ENCODE data around the gene PVALEF. TPM values are rescaled to one million over a fixed set of nuclear protein-coding genes. Genes with fewer than 3 reads are reported as not detected.

PVALEF gene
- total and polyA plus RNA-seq, 2 of the 13 experiments (the other 11 are each of a cell fraction or from before 2014, with no cell fraction given) = 0.18 TPM

DNA sequence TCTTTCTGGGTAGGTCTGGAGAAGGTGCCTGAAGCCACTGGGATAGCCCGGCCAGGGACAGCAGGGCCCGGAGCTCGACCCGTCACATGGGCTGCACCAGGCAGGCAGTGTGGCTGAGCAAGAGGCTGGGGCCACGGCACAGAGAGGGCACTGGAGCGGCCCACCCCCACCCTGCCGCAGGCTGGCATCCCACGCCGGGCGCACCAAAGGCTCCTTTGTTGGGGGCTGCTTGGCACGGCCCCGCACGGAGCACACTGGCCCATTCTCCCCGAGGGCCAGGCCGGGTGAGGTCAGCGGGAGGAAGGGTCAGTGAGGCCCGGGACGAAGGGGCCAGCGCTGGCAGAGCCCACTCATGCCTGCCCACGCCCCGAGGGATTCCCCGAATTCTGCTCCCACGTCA lies 36.5 kb upstream of the PVALEF start:
- no peak overlapping the region for H3K4me3 ChIP-seq (replicated peaks in 1 of 3; ENCODE audit: insufficient read depth in 1 of 3, low read depth in 2 of 3, low read length in 3 of 3)
- CTCF ChIA-PET (ENCODE audit: low intra/inter-chr PET ratio, low total read pairs) = no interaction called here
- no TSS peak for BruUV-seq (replicated peaks)
- no peak overlapping the region for H3K27ac ChIP-seq (ENCODE audit: extremely low read length, insufficient read depth, low read length)
- WGBS (ENCODE audit: low lambda C conversion rate) = 95% methylated on average over 16 of the region's 23 CpGs
- DNase-seq (ENCODE audit: low spot score) = no peak
- H2AFZ ChIP-seq (ENCODE audit: low read length) = no peak overlapping the region
- no peaks in the 10 kb centered on the region for H3K36me3 ChIP-seq (replicated peaks in 1 of 2; ENCODE audit: control insufficient read depth in 1 of 2, insufficient read depth in 2 of 2, low read length in 2 of 2)
- H3K9me3 ChIP-seq (ENCODE audit: low read length) = no peaks in the 10 kb centered on the region
- no peak for FAIRE-seq
- in situ Hi-C loops (cut with HindIII; ENCODE audit: extremely low pct_ligation_motif_present, low pct_unique_long_range_greater_than_20kb) (no loop called here), intact Hi-C loops (cut with micrococcal nuclease; ENCODE audit: unreplicated experiment) (no loop called here)
- no peak for ATAC-seq
- no peak overlapping the region for H3K9ac ChIP-seq (ENCODE audit: insufficient read depth, low read depth, low read length)
- peaks cover 46% of the 10 kb centered on the region for H3K4me1 ChIP-seq (ENCODE audit: insufficient read depth, low read length)
- H4K20me1 ChIP-seq (ENCODE audit: insufficient read depth, low read length) = no peaks in the 10 kb centered on the region; the same call in 1 of the 2 replicates
- H3K27me3 ChIP-seq (ENCODE audit: control insufficient read depth in 1 of 2, insufficient read depth in 2 of 2, low read length in 2 of 2) = no peaks in the 10 kb centered on the region
- no peak overlapping the region for H3K4me2 ChIP-seq (ENCODE audit: low read depth, low read length)
- TF ChIP-seq KLF9 (CRISPR knock-in tag; IDR thresholded peaks at IDR 0.05; ENCODE audit: low read depth) = no peak
- peak; percentile 19 for TF ChIP-seq AGO1 (IDR thresholded peaks at IDR 0.05; ENCODE audit: low read depth, low read length, poor library complexity, severe bottlenecking)
- TF ChIP-seq HNRNPL (IDR thresholded peaks at IDR 0.05; ENCODE audit: low read depth, low read length) = 0 out of 2 replicates have a peak, but pooled peaks have one; percentile 42
- TF ChIP-seq ZBTB3 (CRISPR knock-in tag; IDR thresholded peaks at IDR 0.05; ENCODE audit: borderline replicate concordance, low read depth) = no peak
- no peaks in the 10 kb centered on the region for H3K79me2 ChIP-seq (ENCODE audit: insufficient read depth, low read length)
- POLR2A ChIA-PET = no interaction called here

DNA sequence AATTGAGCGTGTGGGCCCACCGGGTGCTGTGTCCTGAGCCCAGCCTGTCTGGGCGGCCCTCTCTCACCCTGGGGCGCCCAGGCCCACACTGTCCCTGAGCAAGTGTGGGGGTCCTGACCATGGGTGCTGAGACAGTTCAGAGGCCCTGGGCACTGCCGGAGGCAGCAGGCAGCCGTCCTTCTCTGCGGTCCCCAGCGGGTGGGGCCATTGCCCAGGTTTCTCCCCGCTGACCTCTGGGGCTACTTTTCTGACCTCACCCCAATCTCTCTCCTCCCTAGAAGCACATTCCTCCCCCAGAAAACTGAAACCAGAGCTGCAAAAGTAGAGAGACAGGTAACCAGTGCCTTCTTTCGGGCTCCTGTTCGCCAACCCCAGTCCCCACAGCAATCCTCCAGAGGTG lies 36.0 kb upstream of the PVALEF start:
- Histone ChIP-seq H3K4me2 (ENCODE audit: low read depth, low read length) (no peak overlapping the region), H3K4me3 (replicated peaks in 1 of 3; ENCODE audit: insufficient read depth in 1 of 3, low read depth in 2 of 3, low read length in 3 of 3) (no peak overlapping the region), H3K27ac (ENCODE audit: extremely low read length, insufficient read depth, low read length) (no peak overlapping the region), H3K9ac (ENCODE audit: insufficient read depth, low read depth, low read length) (no peak overlapping the region), H3K9me3 (ENCODE audit: low read length) (no peaks in the 10 kb centered on the region), H3K4me1 (ENCODE audit: insufficient read depth, low read length) (peaks cover 51% of the 10 kb centered on the region), H3K27me3 (ENCODE audit: control insufficient read depth in 1 of 2, insufficient read depth in 2 of 2, low read length in 2 of 2) (no peaks in the 10 kb centered on the region), H4K20me1 (ENCODE audit: insufficient read depth, low read length) (no peaks in the 10 kb centered on the region; the same call in 1 of the 2 replicates), H2AFZ (ENCODE audit: low read length) (no peak overlapping the region), H3K79me2 (ENCODE audit: insufficient read depth, low read length) (no peaks in the 10 kb centered on the region), H3K36me3 (replicated peaks in 1 of 2; ENCODE audit: control insufficient read depth in 1 of 2, insufficient read depth in 2 of 2, low read length in 2 of 2) (no peaks in the 10 kb centered on the region)
- WGBS (ENCODE audit: low lambda C conversion rate) = 82% methylated on average over 7 of the region's 11 CpGs
- POLR2A ChIA-PET = no interaction called here
- BruUV-seq (replicated peaks) = no TSS peak
- in situ Hi-C loops (cut with HindIII; ENCODE audit: extremely low pct_ligation_motif_present, low pct_unique_long_range_greater_than_20kb) = no loop called here
- FAIRE-seq (no peak), DNase-seq (ENCODE audit: low spot score) (no peak), ATAC-seq (no peak)
- CTCF ChIA-PET (ENCODE audit: low intra/inter-chr PET ratio, low total read pairs) = no interaction called here
- intact Hi-C loops (cut with micrococcal nuclease; ENCODE audit: unreplicated experiment) = no loop called here
- TF ChIP-seq RAD21 (CRISPR knock-in tag; IDR thresholded peaks at IDR 0.05) (peak; percentile 33; the same call in 1 of the 2 replicates), ZNF605 (CRISPR knock-in tag; IDR thresholded peaks at IDR 0.05) (no peak), CBX1 (IDR thresholded peaks at IDR 0.05; ENCODE audit: low read depth) (no peak), NR2F6 (IDR thresholded peaks at IDR 0.05) (peak; percentile 38; the same call in 1 of the 2 replicates), NR2F6 (CRISPR knock-in tag; IDR thresholded peaks at IDR 0.05) (peak; percentile 41; the same call in 1 of the 2 replicates), SATB2 (CRISPR knock-in tag; IDR thresholded peaks at IDR 0.05) (no peak), ZNF354B (CRISPR knock-in tag; IDR thresholded peaks at IDR 0.05) (no peak), FOXC1 (CRISPR knock-in tag; IDR thresholded peaks at IDR 0.05; ENCODE audit: borderline replicate concordance) (no peak), NONO (IDR thresholded peaks at IDR 0.05) (no peak), NONO (CRISPR knock-in tag; conservative IDR thresholded peaks at IDR 0.05) (no peak), ZZZ3 (CRISPR knock-in tag; IDR thresholded peaks at IDR 0.05; ENCODE audit: borderline replicate concordance) (no peak), SNRNP70 (IDR thresholded peaks at IDR 0.05; ENCODE audit: low read depth, low read length) (no peak), ZNF879 (CRISPR knock-in tag; IDR thresholded peaks at IDR 0.05) (no peak), ZNF572 (CRISPR knock-in tag; IDR thresholded peaks at IDR 0.05) (no peak), ZNF383 (CRISPR knock-in tag; IDR thresholded peaks at IDR 0.05; ENCODE audit: borderline replicate concordance) (no peak)
- TF ChIP-seq, protein P1, sequence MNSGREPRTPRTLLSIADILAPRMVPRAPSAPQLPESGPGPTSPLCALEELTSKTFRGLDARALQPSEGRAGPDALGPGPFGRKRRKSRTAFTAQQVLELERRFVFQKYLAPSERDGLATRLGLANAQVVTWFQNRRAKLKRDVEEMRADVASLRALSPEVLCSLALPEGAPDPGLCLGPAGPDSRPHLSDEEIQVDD (CRISPR knock-in tag; IDR thresholded peaks at IDR 0.05; ENCODE audit: borderline replicate concordance) = no peak
- TF ChIP-seq, protein P2, sequence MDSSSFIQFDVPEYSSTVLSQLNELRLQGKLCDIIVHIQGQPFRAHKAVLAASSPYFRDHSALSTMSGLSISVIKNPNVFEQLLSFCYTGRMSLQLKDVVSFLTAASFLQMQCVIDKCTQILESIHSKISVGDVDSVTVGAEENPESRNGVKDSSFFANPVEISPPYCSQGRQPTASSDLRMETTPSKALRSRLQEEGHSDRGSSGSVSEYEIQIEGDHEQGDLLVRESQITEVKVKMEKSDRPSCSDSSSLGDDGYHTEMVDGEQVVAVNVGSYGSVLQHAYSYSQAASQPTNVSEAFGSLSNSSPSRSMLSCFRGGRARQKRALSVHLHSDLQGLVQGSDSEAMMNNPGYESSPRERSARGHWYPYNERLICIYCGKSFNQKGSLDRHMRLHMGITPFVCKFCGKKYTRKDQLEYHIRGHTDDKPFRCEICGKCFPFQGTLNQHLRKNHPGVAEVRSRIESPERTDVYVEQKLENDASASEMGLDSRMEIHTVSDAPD (CRISPR knock-in tag; IDR thresholded peaks at IDR 0.05) = 0 out of 2 replicates have a peak, but pooled peaks have one; percentile 21
